NCI-H146 treated with DMSO at 0.1 percent for 48 hours (cell line): Measurements from ENCODE around the gene CD1C.
"Not testable (repeated sequence)": the region's sequence is repeated elsewhere in the genome, so short reads cannot be mapped to it uniquely, and the experiment has no call there.

Experiments
- DNase-seq: peaks from one replicate; lab custom pipeline; 2025; ENCODE audit not compliant: unreplicated experiment; lab: John Stamatoyannopoulos, UW

CD1C gene

GRCh38 chr1:158289811-158290210, at the start of gene CD1C:
TSS of gene CD1C (plus strand) at chr1:158289923. CDS start at chr1:158290065, 142 bp downstream.
- DNase-seq: no peak

GRCh38 chr1:158246650-158247049, 43.1 kb upstream of the CD1C start:
- no peak for DNase-seq

- no peak for DNase-seq
Observed at GRCh38 chr1:158248118-158248517, 41.6 kb upstream of the CD1C start.

GRCh38 chr1:158248771-158249170, 41.0 kb upstream of the CD1C start:
- no peak for DNase-seq

GRCh38 chr1:158249646-158250045, 40.1 kb upstream of the CD1C start:
- no peak for DNase-seq

- no peak for DNase-seq
Observed at GRCh38 chr1:158251163-158251562, 38.6 kb upstream of the CD1C start.

- no peak for DNase-seq
Observed at GRCh38 chr1:158255656-158256055, 34.1 kb upstream of the CD1C start.

- DNase-seq: not testable (repeated sequence)
Observed at GRCh38 chr1:158256747-158257146, 33.0 kb upstream of the CD1C start.

GRCh38 chr1:158257888-158258287, 31.8 kb upstream of the CD1C start:
- DNase-seq: no peak

GRCh38 chr1:158259117-158259516, 30.6 kb upstream of the CD1C start:
- DNase-seq: no peak

- no peak for DNase-seq
Observed at GRCh38 chr1:158272681-158273080, 17.0 kb upstream of the CD1C start.

- DNase-seq: no peak
Observed at GRCh38 chr1:158274797-158275196, 14.9 kb upstream of the CD1C start.

GRCh38 chr1:158282421-158282820, 7.3 kb upstream of the CD1C start:
- not testable (repeated sequence) for DNase-seq

- no peak for DNase-seq
Observed at GRCh38 chr1:158283965-158284364, 5.8 kb upstream of the CD1C start.

- DNase-seq: no peak
Observed at GRCh38 chr1:158285756-158286241, 3.9 kb upstream of the CD1C start.

GRCh38 chr1:158286487-158286886, 3.2 kb upstream of the CD1C start:
- no peak for DNase-seq

GRCh38 chr1:158286941-158287346, 2.8 kb upstream of the CD1C start:
- no peak for DNase-seq

- no peak for DNase-seq
Observed at GRCh38 chr1:158290321-158290844, 660 bp downstream of the CD1C start.

- no peak for DNase-seq
Observed at GRCh38 chr1:158295791-158296190, 6.1 kb downstream of the CD1C start.

GRCh38 chr1:158310623-158311022, 20.9 kb downstream of the CD1C start:
- DNase-seq: no peak

GRCh38 chr1:158311066-158311465, 21.3 kb downstream of the CD1C start:
- DNase-seq: no peak

GRCh38 chr1:158323866-158324265, 34.1 kb downstream of the CD1C start:
- DNase-seq: no peak

- no peak for DNase-seq
Observed at GRCh38 chr1:158324395-158324794, 34.7 kb downstream of the CD1C start.
